Peyer's patch (tissue), 4 donors: ENCODE results near the gene DBX2.

Experiments
- CTCF ChIP-seq, 6 experiments: fragments of 450-650 bp in 4 of 6; fragments of 200-600 bp in 2 of 6; sonication (generic) in 1 of 6; IDR thresholded peaks; one replicate each; pipeline ENCODE4 v1.5.1; 2017 to 2019; ENCODE audit warnings: antibody characterized with exemption in 6 of 6, mild to moderate bottlenecking in 3 of 6, moderate library complexity in 1 of 6
- POLR2A ChIP-seq, 2 donors: fragments of 450-650 bp; IDR thresholded peaks; one replicate each; pipeline ENCODE4 v1.5.1; 2017; ENCODE audit warnings: antibody characterized with exemption in 2 of 2, mild to moderate bottlenecking in 2 of 2, moderate library complexity in 2 of 2

- no peak for TF ChIP-seq CTCF (IDR thresholded peaks at IDR 0.05)
- TF ChIP-seq POLR2A (IDR thresholded peaks at IDR 0.05) = no peak
Measured at GRCh38 chr12:45093051-45093450, 42.2 kb upstream of the DBX2 start.
